ENCODE measurements around the gene FCRL6. TPM values are rescaled to one million over a fixed set of nuclear protein-coding genes. Genes with fewer than 3 reads are reported as not detected.

Gene FCRL6
- total RNA-seq, 1 donor from 2014 or later = not detected

- no peaks in the 10 kb centered on the region for H3K4me1 Mint-ChIP-seq
- H3K36me3 Mint-ChIP-seq (ENCODE audit: low read depth) = no peaks in the 10 kb centered on the region
- ChIA-PET POLR2A (no interaction called here), CTCF (no interaction called here)
- no peak for TF ChIP-seq CTCF (IDR thresholded peaks at IDR 0.05)
- no peaks in the 10 kb centered on the region for H3K9me3 Mint-ChIP-seq
- intact Hi-C loops (cut with micrococcal nuclease) = no loop called here
- no peak overlapping the region for H3K27ac Mint-ChIP-seq
- H3K27me3 Mint-ChIP-seq = peaks cover 31% of the 10 kb centered on the region
- no peak overlapping the region for H3K4me3 Mint-ChIP-seq
- DNase-seq = no peak
- ATAC-seq (ENCODE audit: low read depth) = no peak
Measured at GRCh38 chr1:159848326-159848725, 46.2 kb downstream of the FCRL6 start.

GRCh38 chr1:159849626-159850366 is 47.6 kb downstream of the FCRL6 start:
- TF ChIP-seq CTCF (IDR thresholded peaks at IDR 0.05) = no peak
- intact Hi-C loops (cut with micrococcal nuclease) = loop anchor here (5.0 kb wide), 1 partner anchor 43 kb away; no protein-coding TSS in a partner anchor
- H3K36me3 Mint-ChIP-seq (ENCODE audit: low read depth) = no peaks in the 10 kb centered on the region
- peaks cover 8% of the 10 kb centered on the region for H3K4me1 Mint-ChIP-seq
- no peak overlapping the region for H3K27ac Mint-ChIP-seq
- ATAC-seq (ENCODE audit: low read depth) = no peak
- H3K4me3 Mint-ChIP-seq = no peak overlapping the region
- H3K9me3 Mint-ChIP-seq = no peaks in the 10 kb centered on the region
- no peak for DNase-seq
- ChIA-PET CTCF (interaction anchor here (0.7 to 1.9 kb wide), 2 partner anchors 20 to 40 kb away, joined by 3 to 13 read pairs; no protein-coding TSS in a partner anchor), POLR2A (no interaction called here)
- peaks cover 18% of the 10 kb centered on the region for H3K27me3 Mint-ChIP-seq

GRCh38 chr1:159851407-159851806 is 49.2 kb downstream of the FCRL6 start:
- Mint-ChIP-seq H3K27ac (no peak overlapping the region), H3K36me3 (ENCODE audit: low read depth) (no peaks in the 10 kb centered on the region), H3K27me3 (peaks cover 17% of the 10 kb centered on the region), H3K9me3 (no peaks in the 10 kb centered on the region), H3K4me1 (peaks cover 12% of the 10 kb centered on the region), H3K4me3 (no peak overlapping the region)
- ChIA-PET CTCF (interaction anchor here (0.6 to 1.9 kb wide), 2 partner anchors 39 to 41 kb away, joined by 3 to 13 read pairs; no protein-coding TSS in a partner anchor), POLR2A (no interaction called here)
- TF ChIP-seq CTCF (IDR thresholded peaks at IDR 0.05) = no peak
- DNase-seq (no peak), ATAC-seq (ENCODE audit: low read depth) (no peak)
- intact Hi-C loops (cut with micrococcal nuclease) = loop anchor here (5.0 kb wide), 1 partner anchor 41 kb away; no protein-coding TSS in a partner anchor

- H3K36me3 Mint-ChIP-seq (ENCODE audit: low read depth) = no peaks in the 10 kb centered on the region
- no peak for TF ChIP-seq CTCF (IDR thresholded peaks at IDR 0.05)
- H3K4me1 Mint-ChIP-seq = peaks cover 12% of the 10 kb centered on the region
- ChIA-PET POLR2A (interaction anchor here (0.7 kb wide), 1 partner anchor 72 kb away, joined by 3 read pairs; the partner anchor contains the start of gene TAGLN2), CTCF (interaction anchor here (0.7 to 1.0 kb wide), 3 partner anchors 35 to 1789 kb away, joined by 3 read pairs; no protein-coding TSS in a partner anchor)
- ATAC-seq (ENCODE audit: low read depth) = no peak
- no peak overlapping the region for H3K27ac Mint-ChIP-seq
- peak overlapping the region; percentile 79 for H3K4me3 Mint-ChIP-seq
- peaks cover 5% of the 10 kb centered on the region for H3K27me3 Mint-ChIP-seq
- intact Hi-C loops (cut with micrococcal nuclease) = loop anchor here (5.0 kb wide), 1 partner anchor 39 kb away; no protein-coding TSS in a partner anchor
- no peaks in the 10 kb centered on the region for H3K9me3 Mint-ChIP-seq
- no peak for DNase-seq
Measured at GRCh38 chr1:159853417-159854115, 51.4 kb downstream of the FCRL6 start.

Data from activated B cell treated with CpG ODN at 0.5 μM for 24 hours (primary cell).